T47D (cell line): Measurements from ENCODE around the gene ZNF284.
"Not testable (repeated sequence)": the region's sequence is repeated elsewhere in the genome, so short reads cannot be mapped to it uniquely, and the experiment has no call there.

Experiments used
- DNase-seq, 2 experiments: peaks; one replicate each; pipeline versions ENCODE4 v3.0.0 to v3.0.0-alpha.2; 2011 to 2012; ENCODE audit warnings: low read depth in 1 of 2, low spot score in 1 of 2
- JUND ChIP-seq: IDR thresholded peaks from 2 replicates; pipeline ENCODE4 v1.6.1; 2012; ENCODE audit warnings: low read depth
- in situ Hi-C: cut with HindIII; loops from 2 replicates; pipeline ENCODE4 v1.10.0; 2016; ENCODE audit warnings: low sequenced_read_pairs, low pct_unique_long_range_greater_than_20kb

ZNF284 gene

DNA sequence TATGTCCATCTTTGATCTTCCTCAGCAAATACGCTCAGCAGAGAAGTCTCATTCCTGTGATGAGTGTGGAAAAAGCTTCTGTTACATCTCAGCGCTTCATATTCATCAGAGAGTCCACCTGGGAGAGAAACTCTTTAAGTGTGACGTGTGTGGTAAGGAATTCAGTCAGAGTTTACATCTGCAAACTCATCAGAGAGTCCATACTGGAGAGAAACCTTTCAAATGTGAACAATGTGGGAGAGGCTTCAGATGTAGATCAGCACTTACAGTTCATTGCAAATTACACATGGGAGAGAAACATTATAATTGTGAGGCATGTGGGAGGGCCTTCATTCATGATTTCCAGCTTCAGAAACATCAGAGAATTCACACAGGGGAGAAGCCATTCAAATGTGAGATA is 5.7 kb upstream of the ZNF284 start:
- no peak for DNase-seq
- in situ Hi-C loops, result no loop called here
- no peak for TF ChIP-seq JUND

DNA sequence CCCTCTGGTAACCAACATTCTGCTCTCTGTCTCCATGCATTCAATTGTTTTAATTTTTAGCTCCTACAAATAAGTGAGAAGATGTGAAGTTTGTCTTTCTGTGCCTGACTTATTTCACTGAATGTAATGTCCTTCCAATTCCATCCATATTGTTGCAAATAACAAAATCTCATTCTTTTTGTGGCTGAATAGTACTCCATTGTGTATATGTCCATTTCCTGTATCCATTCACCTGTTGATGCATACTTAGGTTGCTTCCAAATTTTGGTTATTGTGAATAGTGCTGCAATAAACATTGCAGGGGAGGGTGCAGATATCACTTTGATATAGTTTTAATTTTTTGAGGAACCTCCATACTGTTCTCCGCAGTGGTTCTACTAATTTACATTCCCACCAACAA is 2.5 kb upstream of the ZNF284 start:
- in situ Hi-C loops, result no loop called here
- TF ChIP-seq JUND, result no peak
- no peak for DNase-seq

- in situ Hi-C loops, result no loop called here
- TF ChIP-seq JUND, result no peak
- DNase-seq, result no peak
Observed at GRCh38 chr19:44072543-44073401, 813 bp downstream of the ZNF284 start.

GRCh38 chr19:44076325-44076724 is 4.4 kb downstream of the ZNF284 start:
- in situ Hi-C loops, result no loop called here
- no peak for DNase-seq
- TF ChIP-seq JUND, result no peak

GRCh38 chr19:44092108-44092507 is 20.1 kb downstream of the ZNF284 start:
- in situ Hi-C loops, result no loop called here
- DNase-seq, result no peak
- no peak for TF ChIP-seq JUND

- in situ Hi-C loops, result no loop called here
- DNase-seq, result peak; percentile 54 to 91
- TF ChIP-seq JUND, result no peak
Observed at GRCh38 chr19:44093931-44094765, 22.2 kb downstream of the ZNF284 start, which contains the start of gene ZNF224. Gene ZNF224, plus strand, starts transcription at chr19:44094361. Its CDS starts 3,513 bp downstream, at chr19:44097874.

GRCh38 chr19:44107751-44108150 is 35.8 kb downstream of the ZNF284 start:
- no peak for TF ChIP-seq JUND
- no peak for DNase-seq

DNA sequence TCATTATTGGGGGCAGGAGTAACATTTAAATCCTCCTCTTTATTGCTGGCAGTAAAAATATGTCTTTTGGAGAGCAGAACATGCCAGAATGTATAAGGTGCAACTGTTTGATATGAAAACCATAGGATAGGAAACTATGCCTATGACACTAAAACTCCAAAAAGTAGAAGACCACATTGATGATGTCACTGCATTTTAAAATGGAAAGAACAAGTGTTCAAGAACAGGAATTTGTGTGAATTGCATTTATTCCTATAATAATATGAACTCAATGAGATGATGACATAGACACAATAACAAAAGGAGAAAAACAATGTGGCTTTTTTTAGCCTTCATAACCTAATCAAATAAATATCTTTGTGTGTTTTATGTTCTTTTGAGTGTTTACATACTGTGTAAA is 37.5 kb downstream of the ZNF284 start:
- in situ Hi-C loops, result no loop called here
- no peak for TF ChIP-seq JUND
- DNase-seq, result no peak

More at GRCh38 chr19:44107751-44108150, 35.8 kb downstream of the ZNF284 start:
- in situ Hi-C loops, result no loop called here

DNA sequence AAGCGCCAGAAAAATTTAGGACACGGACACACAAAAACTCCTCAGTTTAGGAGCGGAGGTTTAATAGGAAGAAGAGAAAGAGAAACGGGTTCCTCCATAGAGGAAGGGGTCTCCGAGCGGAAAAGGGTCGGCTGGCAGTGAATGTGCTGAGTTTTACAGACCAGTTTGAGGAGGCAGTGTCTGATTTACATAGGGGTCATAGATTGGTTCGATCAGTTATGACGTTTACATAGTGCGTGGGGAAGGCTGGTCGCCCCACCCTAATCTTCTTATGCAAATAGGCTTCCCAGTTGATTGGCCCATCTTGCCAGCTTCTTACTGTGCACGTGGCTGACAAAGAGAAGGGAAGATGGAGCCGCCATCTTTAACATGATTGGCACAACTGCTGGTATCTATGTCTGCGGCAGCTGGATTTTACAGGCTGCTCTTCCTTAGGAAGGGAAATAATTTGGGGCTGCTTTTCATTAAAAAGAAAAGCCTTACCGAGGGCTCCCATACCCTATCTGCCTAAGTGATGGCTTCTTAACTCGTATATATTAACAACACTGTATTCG is 40.0 kb downstream of the ZNF284 start:
- DNase-seq, result no peak
- TF ChIP-seq JUND, result no peak
- in situ Hi-C loops, result no loop called here

DNA sequence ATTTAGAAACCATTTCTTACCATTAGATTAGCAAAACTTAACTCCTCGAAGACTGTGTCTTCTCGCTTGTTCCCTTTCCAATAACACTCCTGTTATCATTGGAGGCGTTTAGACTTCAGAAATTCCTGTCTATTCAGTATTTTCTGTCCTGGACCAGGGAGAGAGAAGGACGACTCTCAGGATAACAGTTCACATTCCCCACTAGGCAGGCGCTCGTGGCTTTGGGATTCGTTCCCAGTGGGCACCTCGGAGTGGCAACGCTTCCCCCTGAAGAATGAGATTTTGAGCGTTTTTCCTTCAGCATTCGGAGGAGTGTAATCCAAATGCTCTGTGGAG is 40.8 kb downstream of the ZNF284 start:
- DNase-seq, result no peak
- in situ Hi-C loops, result no loop called here
- no peak for TF ChIP-seq JUND

- no peak for TF ChIP-seq JUND
- in situ Hi-C loops, result no loop called here
- DNase-seq, result peak; percentile 75 to 97
Observed at GRCh38 chr19:44113138-44113783, 41.3 kb downstream of the ZNF284 start, which contains the start of gene ZNF225. Gene ZNF225, plus strand, starts transcription at chr19:44113399. Its CDS starts 2,429 bp downstream, at chr19:44115828.

DNA sequence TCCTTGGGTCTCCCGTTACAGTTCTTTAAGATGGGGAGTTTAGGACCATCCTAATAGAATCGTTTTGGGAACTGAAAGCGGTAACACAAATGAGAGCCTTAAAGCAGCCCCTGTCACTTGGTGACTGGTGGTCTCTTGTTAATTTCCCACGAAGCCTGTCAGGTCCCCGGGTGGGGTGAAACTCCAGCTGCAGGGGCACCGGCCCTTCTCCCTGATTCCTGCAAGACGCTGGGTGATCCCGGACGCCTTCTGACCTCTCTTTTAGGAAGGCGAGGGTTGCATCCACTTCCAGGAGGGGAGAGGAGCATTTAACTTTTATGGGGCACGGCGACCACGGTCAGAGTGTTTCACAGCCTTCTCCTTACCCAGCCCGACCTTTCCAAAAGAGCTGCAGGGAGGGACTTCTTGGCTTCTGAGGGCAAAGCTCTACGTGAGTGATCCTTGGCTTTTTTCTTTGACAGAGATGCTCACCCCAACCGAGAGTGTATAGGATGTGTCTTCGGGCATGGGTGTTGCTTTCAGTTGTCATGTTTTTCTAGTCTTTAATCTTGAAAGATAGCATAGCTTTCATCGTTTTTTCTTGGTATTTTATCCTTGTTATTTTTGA is 41.9 kb downstream of the ZNF284 start:
- DNase-seq, result no peak
- no peak for TF ChIP-seq JUND
- in situ Hi-C loops, result no loop called here

DNA sequence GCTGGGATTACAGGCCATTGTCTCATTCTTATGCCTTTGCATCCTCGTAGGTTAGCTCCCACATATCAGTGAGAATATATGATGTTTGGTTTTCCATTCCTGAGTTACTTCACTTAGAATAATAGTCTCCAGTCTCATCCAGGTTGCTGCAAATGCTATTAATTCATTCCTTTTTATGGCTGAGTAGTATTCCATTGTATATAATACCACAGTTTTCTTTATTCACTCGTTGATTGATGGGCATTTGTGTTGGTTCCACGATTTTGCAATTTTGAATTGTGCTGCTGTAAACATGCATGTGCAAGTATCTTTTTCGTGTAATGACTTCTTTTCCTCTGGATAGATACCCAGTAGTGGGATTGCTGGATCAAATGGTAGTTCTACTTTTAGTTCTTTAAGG is 49.2 kb downstream of the ZNF284 start:
- in situ Hi-C loops, DNase-seq: not testable (repeated sequence)
